Gastrocnemius medialis (tissue), 4 donors: ENCODE results near the gene GNAT1.

Source experiments
- POLR2A ChIP-seq, 2 donors: fragments of 450-650 bp; IDR thresholded peaks; one replicate each; pipeline ENCODE4 v1.6.1; 2017; ENCODE audit warnings: antibody characterized with exemption in 2 of 2, mild to moderate bottlenecking in 2 of 2, moderate library complexity in 2 of 2
- TF ChIP-seq, protein P1 (sequence below), 5 experiments: fragments of 450-650 bp in 3 of 5; fragments of 200-600 bp in 2 of 5; sonication (generic) in 2 of 5; IDR thresholded peaks in 4 of 5; conservative IDR thresholded peaks in 1 of 5; 1 replicate in 4 of 5; 2 replicates in 1 of 5; pipeline ENCODE4 v1.5.1; 2016 to 2019; ENCODE audit warnings: antibody characterized with exemption in 5 of 5, mild to moderate bottlenecking in 3 of 5, moderate library complexity in 3 of 5

DNA sequence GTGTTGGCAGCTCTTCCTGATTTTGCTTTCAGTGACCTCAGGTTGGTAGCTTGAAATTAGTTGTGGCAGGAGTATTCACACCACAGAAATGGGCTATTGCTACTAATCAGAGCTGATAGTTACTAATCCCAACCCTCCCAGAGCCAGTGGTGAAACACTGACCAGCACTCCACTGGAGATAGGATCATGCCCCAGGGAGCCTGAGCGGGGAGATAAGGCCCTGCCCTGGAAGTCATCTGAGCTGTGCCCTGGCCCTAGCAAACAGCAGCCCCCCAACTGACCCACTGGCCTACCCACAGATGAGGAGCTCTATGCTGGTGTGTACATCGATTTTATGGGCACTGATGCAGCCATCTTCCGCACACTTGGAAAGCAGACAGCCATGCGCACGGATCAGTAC lies 9.4 kb upstream of the GNAT1 start:
- TF ChIP-seq, protein P1, sequence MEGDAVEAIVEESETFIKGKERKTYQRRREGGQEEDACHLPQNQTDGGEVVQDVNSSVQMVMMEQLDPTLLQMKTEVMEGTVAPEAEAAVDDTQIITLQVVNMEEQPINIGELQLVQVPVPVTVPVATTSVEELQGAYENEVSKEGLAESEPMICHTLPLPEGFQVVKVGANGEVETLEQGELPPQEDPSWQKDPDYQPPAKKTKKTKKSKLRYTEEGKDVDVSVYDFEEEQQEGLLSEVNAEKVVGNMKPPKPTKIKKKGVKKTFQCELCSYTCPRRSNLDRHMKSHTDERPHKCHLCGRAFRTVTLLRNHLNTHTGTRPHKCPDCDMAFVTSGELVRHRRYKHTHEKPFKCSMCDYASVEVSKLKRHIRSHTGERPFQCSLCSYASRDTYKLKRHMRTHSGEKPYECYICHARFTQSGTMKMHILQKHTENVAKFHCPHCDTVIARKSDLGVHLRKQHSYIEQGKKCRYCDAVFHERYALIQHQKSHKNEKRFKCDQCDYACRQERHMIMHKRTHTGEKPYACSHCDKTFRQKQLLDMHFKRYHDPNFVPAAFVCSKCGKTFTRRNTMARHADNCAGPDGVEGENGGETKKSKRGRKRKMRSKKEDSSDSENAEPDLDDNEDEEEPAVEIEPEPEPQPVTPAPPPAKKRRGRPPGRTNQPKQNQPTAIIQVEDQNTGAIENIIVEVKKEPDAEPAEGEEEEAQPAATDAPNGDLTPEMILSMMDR (IDR thresholded peaks at IDR 0.05 in 4 of 5, conservative IDR thresholded peaks at IDR 0.05 in 1 of 5), result no peak
- no peak for TF ChIP-seq POLR2A (IDR thresholded peaks at IDR 0.05)
